ENCODE measurements around the gene THAP8. TPM values are rescaled to one million over a fixed set of nuclear protein-coding genes. Genes with fewer than 3 reads are reported as not detected.
A peak's percentile ranks its signal among the peaks of the same experiment; 100 is the strongest.

THAP8 gene
- total and polyA plus RNA-seq, 5 donors from 2014 or later: 2.9 to 8.2 (median 6.3) TPM

- H3K9me3 ChIP-seq (ENCODE audit: control insufficient read depth in 2 of 2, low read length in 2 of 2): no peaks in the 10 kb centered on the region
- Mint-ChIP-seq H3K27me3 (no peaks in the 10 kb centered on the region), H3K4me3 (peak overlapping the region in 2 of 4 donors; percentile 15 to 76), H3K9me3 (no peaks in the 10 kb centered on the region), H3K36me3 (peaks cover 9% of the 10 kb centered on the region), H3K27ac (peak overlapping the region in 1 of 3 donors; percentile 71), H3K4me1 (peaks cover under 1 to 39% (median 15%) of the 10 kb centered on the region in 4 donors)
- H3K27me3 ChIP-seq (ENCODE audit: control insufficient read depth, insufficient read depth, low read length): no peaks in the 10 kb centered on the region
- peak in 2 of 3 donors; percentile 22 to 59 for DNase-seq
- H3K4me1 ChIP-seq (ENCODE audit: control insufficient read depth, insufficient read depth, low read length, poor library complexity, severe bottlenecking): peaks cover 21% of the 10 kb centered on the region
- ATAC-seq (ENCODE audit: low read depth in 2 of 2): no peak
- no peaks in the 10 kb centered on the region for H3K36me3 ChIP-seq (ENCODE audit: control insufficient read depth, insufficient read depth, low read length)
- H3K27ac ChIP-seq (ENCODE audit: insufficient read depth, low read length, poor library complexity, severe bottlenecking): no peak overlapping the region
- H3K4me3 ChIP-seq (ENCODE audit: low read depth, low read length): no peak overlapping the region
Measured at GRCh38 chr19:36009220-36009619, 44.9 kb downstream of the THAP8 start.

- Mint-ChIP-seq H3K9me3 (no peaks in the 10 kb centered on the region), H3K4me1 (peaks cover 0 to 31% (median 11%) of the 10 kb centered on the region in 4 donors), H3K36me3 (peaks cover 10% of the 10 kb centered on the region), H3K4me3 (peak within 1 kb of the TSS; percentile 16 to 76 (median 62)), H3K27me3 (no peaks in the 10 kb centered on the region), H3K27ac (peak within 1 kb of the TSS in 1 of 3 donors; percentile 71)
- Histone ChIP-seq H3K4me1 (ENCODE audit: control insufficient read depth, insufficient read depth, low read length, poor library complexity, severe bottlenecking) (peaks cover 17% of the 10 kb centered on the region), H3K27me3 (ENCODE audit: control insufficient read depth, insufficient read depth, low read length) (no peaks in the 10 kb centered on the region), H3K4me3 (ENCODE audit: low read depth, low read length) (no peak within 1 kb of the TSS), H3K9me3 (ENCODE audit: control insufficient read depth in 2 of 2, low read length in 2 of 2) (no peaks in the 10 kb centered on the region), H3K36me3 (ENCODE audit: control insufficient read depth, insufficient read depth, low read length) (no peaks in the 10 kb centered on the region), H3K27ac (ENCODE audit: insufficient read depth, low read length, poor library complexity, severe bottlenecking) (no peak within 1 kb of the TSS)
- DNase-seq (no peak), ATAC-seq (ENCODE audit: low read depth in 2 of 2) (no peak)
Measured at GRCh38 chr19:36008336-36008978, 45.6 kb downstream of the THAP8 start, which contains the start of gene SYNE4. Gene SYNE4 (minus strand): TSS chr19:36008813. CDS start chr19:36008681, 132 bp downstream.

- peaks cover 13% of the 10 kb centered on the region for H3K4me1 ChIP-seq (ENCODE audit: control insufficient read depth, insufficient read depth, low read length, poor library complexity, severe bottlenecking)
- Mint-ChIP-seq H3K4me3 (no peak overlapping the region), H3K27me3 (no peaks in the 10 kb centered on the region), H3K4me1 (peaks cover 0 to 24% (median 4%) of the 10 kb centered on the region in 4 donors), H3K9me3 (no peaks in the 10 kb centered on the region), H3K27ac (peak overlapping the region in 1 of 3 donors; percentile 76), H3K36me3 (peaks cover 15% of the 10 kb centered on the region)
- no peaks in the 10 kb centered on the region for H3K9me3 ChIP-seq (ENCODE audit: control insufficient read depth in 2 of 2, low read length in 2 of 2)
- ATAC-seq (ENCODE audit: low read depth in 2 of 2) (no peak), DNase-seq (no peak)
- no peak overlapping the region for H3K4me3 ChIP-seq (ENCODE audit: low read depth, low read length)
- no peaks in the 10 kb centered on the region for H3K27me3 ChIP-seq (ENCODE audit: control insufficient read depth, insufficient read depth, low read length)
- no peak overlapping the region for H3K27ac ChIP-seq (ENCODE audit: insufficient read depth, low read length, poor library complexity, severe bottlenecking)
- no peaks in the 10 kb centered on the region for H3K36me3 ChIP-seq (ENCODE audit: control insufficient read depth, insufficient read depth, low read length)
Measured at GRCh38 chr19:36006955-36007354, 47.1 kb downstream of the THAP8 start.

- no peaks in the 10 kb centered on the region for H3K4me1 ChIP-seq (ENCODE audit: control insufficient read depth, insufficient read depth, low read length, poor library complexity, severe bottlenecking)
- no peak for ATAC-seq (ENCODE audit: low read depth in 2 of 2)
- DNase-seq: no peak
- H3K27ac ChIP-seq (ENCODE audit: insufficient read depth, low read length, poor library complexity, severe bottlenecking): no peak overlapping the region
- no peaks in the 10 kb centered on the region for H3K27me3 ChIP-seq (ENCODE audit: control insufficient read depth, insufficient read depth, low read length)
- H3K36me3 ChIP-seq (ENCODE audit: control insufficient read depth, insufficient read depth, low read length): peaks cover 4% of the 10 kb centered on the region
- H3K4me3 ChIP-seq (ENCODE audit: low read depth, low read length): no peak overlapping the region
- Mint-ChIP-seq H3K9me3 (no peaks in the 10 kb centered on the region), H3K4me1 (peaks cover 8 to 29% (median 10%) of the 10 kb centered on the region in 4 donors), H3K36me3 (peaks cover 15% of the 10 kb centered on the region), H3K27ac (peak overlapping the region in 1 of 3 donors; percentile 74), H3K27me3 (no peaks in the 10 kb centered on the region), H3K4me3 (no peak overlapping the region)
- H3K9me3 ChIP-seq (ENCODE audit: control insufficient read depth in 2 of 2, low read length in 2 of 2): no peaks in the 10 kb centered on the region
Measured at GRCh38 chr19:36003284-36003683, 50.8 kb downstream of the THAP8 start.

- no peak overlapping the region for H3K4me3 Mint-ChIP-seq
- H3K36me3 Mint-ChIP-seq: peaks cover 20% of the 10 kb centered on the region
- H3K36me3 ChIP-seq (ENCODE audit: control insufficient read depth, insufficient read depth, low read length): peaks cover 10% of the 10 kb centered on the region
- H3K27ac ChIP-seq (ENCODE audit: insufficient read depth, low read length, poor library complexity, severe bottlenecking): no peak overlapping the region
- H3K27me3 ChIP-seq (ENCODE audit: control insufficient read depth, insufficient read depth, low read length): no peaks in the 10 kb centered on the region
- DNase-seq: no peak
- ATAC-seq (ENCODE audit: low read depth in 2 of 2): no peak
- H3K4me1 Mint-ChIP-seq: peaks cover 9 to 42% (median 19%) of the 10 kb centered on the region in 4 donors
- H3K4me1 ChIP-seq (ENCODE audit: control insufficient read depth, insufficient read depth, low read length, poor library complexity, severe bottlenecking): peaks cover 3% of the 10 kb centered on the region
- peak overlapping the region in 1 of 3 donors; percentile 44 for H3K27ac Mint-ChIP-seq
- H3K9me3 Mint-ChIP-seq: no peaks in the 10 kb centered on the region
- H3K4me3 ChIP-seq (ENCODE audit: low read depth, low read length): no peak overlapping the region
- H3K27me3 Mint-ChIP-seq: no peaks in the 10 kb centered on the region
- H3K9me3 ChIP-seq (ENCODE audit: control insufficient read depth in 2 of 2, low read length in 2 of 2): no peaks in the 10 kb centered on the region
Measured at GRCh38 chr19:36001605-36002004, 52.5 kb downstream of the THAP8 start.

- H3K27me3 ChIP-seq (ENCODE audit: control insufficient read depth, insufficient read depth, low read length): no peaks in the 10 kb centered on the region
- Mint-ChIP-seq H3K4me1 (peaks cover 9 to 52% (median 31%) of the 10 kb centered on the region in 4 donors), H3K4me3 (peak overlapping the region; percentile 87 to 92 (median 91)), H3K9me3 (no peaks in the 10 kb centered on the region), H3K27ac (peak overlapping the region; percentile 87 to 94 (median 91)), H3K27me3 (no peaks in the 10 kb centered on the region), H3K36me3 (peaks cover 10% of the 10 kb centered on the region)
- no peak overlapping the region for H3K4me3 ChIP-seq (ENCODE audit: low read depth, low read length)
- H3K27ac ChIP-seq (ENCODE audit: insufficient read depth, low read length, poor library complexity, severe bottlenecking): peak overlapping the region; percentile 35
- peaks cover 10% of the 10 kb centered on the region for H3K36me3 ChIP-seq (ENCODE audit: control insufficient read depth, insufficient read depth, low read length)
- DNase-seq (no peak), ATAC-seq (ENCODE audit: low read depth in 2 of 2) (no peak)
- H3K4me1 ChIP-seq (ENCODE audit: control insufficient read depth, insufficient read depth, low read length, poor library complexity, severe bottlenecking): peaks cover 23% of the 10 kb centered on the region
- no peaks in the 10 kb centered on the region for H3K9me3 ChIP-seq (ENCODE audit: control insufficient read depth in 2 of 2, low read length in 2 of 2)
Measured at GRCh38 chr19:35996777-35997176, 57.3 kb downstream of the THAP8 start.

GRCh38 chr19:35995048-35995993 lies 58.8 kb downstream of the THAP8 start, which contains the start of gene SDHAF1:
Gene SDHAF1 (plus strand): TSS chr19:35995188. CDS start chr19:35995275, 87 bp downstream.
- peaks cover 23% of the 10 kb centered on the region for H3K4me1 ChIP-seq (ENCODE audit: control insufficient read depth, insufficient read depth, low read length, poor library complexity, severe bottlenecking)
- ATAC-seq (ENCODE audit: low read depth in 2 of 2): peak; percentile 91 to 93
- Mint-ChIP-seq H3K27me3 (no peaks in the 10 kb centered on the region), H3K36me3 (peaks cover 6% of the 10 kb centered on the region), H3K4me3 (peak within 1 kb of the TSS; percentile 91 to 98 (median 95)), H3K9me3 (no peaks in the 10 kb centered on the region), H3K4me1 (peaks cover 4 to 42% (median 28%) of the 10 kb centered on the region in 4 donors), H3K27ac (peak within 1 kb of the TSS; percentile 87 to 99 (median 94))
- H3K27ac ChIP-seq (ENCODE audit: insufficient read depth, low read length, poor library complexity, severe bottlenecking): peak within 1 kb of the TSS; percentile 75
- H3K9me3 ChIP-seq (ENCODE audit: control insufficient read depth in 2 of 2, low read length in 2 of 2): no peaks in the 10 kb centered on the region
- peaks cover 5% of the 10 kb centered on the region for H3K36me3 ChIP-seq (ENCODE audit: control insufficient read depth, insufficient read depth, low read length)
- peak; percentile 90 to 96 (median 91) for DNase-seq
- peak within 1 kb of the TSS; percentile 80 for H3K4me3 ChIP-seq (ENCODE audit: low read depth, low read length)
- H3K27me3 ChIP-seq (ENCODE audit: control insufficient read depth, insufficient read depth, low read length): no peaks in the 10 kb centered on the region
